Activated naive CD4-positive, alpha-beta T cell treated with Interleukin-2 at 50 U/mL for 16 hours (primary cell): ENCODE measurements around the gene ELF5.
A peak's percentile ranks its signal among the peaks of the same experiment; 100 is the strongest.

Experiments used
- DNase-seq: peaks from one replicate; pipeline ENCODE4 v3.0.0-alpha.2; 2020

The ELF5 gene

DNA sequence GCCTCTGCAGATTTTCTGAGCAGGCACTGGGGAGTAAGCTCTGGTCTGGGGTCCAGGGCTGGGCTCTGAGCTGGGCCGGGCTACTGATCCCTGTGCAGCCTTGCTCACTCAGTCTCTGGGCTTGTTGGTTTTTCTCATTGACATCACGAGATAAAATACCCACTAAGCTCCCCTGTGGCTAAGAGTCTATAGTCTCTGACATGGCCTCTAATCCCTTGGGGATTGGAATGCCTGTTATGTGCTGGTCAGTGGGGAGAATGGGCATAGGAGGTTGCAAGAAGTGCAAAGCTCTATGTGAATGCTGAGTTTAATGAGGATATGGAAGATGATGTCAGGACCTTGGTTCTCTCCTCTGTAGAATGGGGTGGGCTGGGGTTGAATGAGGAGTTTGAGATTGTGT is 23.3 kb downstream of the ELF5 start:
- no peak for DNase-seq

DNA sequence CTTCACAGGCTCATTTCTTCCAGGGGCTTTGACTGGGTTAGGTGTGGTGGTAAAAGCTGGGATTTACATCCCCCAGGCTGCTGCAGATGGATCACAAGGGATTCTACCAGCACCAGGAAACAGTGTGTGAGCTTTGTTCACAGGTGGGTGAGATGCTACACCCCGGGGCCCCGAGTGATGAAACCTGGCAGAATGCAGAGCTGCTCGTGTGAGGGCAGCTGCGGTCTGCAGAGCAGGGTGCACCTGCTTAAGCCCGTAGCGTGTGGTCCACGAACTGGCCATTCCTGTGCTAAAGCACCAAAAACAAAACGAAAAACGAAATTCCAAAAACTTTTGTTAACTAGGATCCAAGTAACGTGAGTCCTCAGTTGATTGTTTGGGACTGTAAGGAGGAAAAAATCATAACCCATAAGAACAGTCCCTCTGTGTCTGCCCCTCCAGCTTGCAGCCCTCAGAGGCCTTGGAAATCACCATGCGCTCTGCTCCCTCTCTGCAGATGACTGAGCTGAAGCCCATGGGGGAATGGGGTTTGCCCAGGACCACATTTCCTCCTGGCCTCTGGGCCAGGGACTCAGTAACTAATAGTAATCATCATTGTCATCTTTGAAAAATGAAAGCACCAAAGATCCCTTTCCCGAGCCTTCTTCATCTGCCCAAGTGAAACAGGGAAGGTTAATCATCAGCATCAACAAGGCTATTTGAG is 24.6 kb downstream of the ELF5 start:
- DNase-seq, result no peak

DNA sequence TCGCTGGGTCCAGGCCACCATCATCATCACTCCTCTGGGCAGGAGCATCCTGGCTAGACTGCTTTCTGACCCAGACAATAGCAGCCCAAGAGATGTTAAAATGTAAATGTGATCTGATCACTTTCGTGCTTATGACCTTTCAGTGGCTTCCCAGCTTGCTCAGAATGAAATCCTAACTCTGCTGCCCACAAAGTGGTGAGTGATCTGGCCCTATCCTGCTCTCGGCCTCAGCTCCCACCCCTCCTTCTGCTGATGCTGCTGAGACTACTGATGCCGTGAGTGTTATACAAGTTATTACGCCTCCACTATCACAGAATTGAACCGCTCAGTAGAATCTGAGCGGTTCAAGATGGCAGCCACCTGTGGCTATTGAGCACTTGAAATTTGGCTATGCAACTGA is 26.2 kb downstream of the ELF5 start:
- DNase-seq, result no peak

DNA sequence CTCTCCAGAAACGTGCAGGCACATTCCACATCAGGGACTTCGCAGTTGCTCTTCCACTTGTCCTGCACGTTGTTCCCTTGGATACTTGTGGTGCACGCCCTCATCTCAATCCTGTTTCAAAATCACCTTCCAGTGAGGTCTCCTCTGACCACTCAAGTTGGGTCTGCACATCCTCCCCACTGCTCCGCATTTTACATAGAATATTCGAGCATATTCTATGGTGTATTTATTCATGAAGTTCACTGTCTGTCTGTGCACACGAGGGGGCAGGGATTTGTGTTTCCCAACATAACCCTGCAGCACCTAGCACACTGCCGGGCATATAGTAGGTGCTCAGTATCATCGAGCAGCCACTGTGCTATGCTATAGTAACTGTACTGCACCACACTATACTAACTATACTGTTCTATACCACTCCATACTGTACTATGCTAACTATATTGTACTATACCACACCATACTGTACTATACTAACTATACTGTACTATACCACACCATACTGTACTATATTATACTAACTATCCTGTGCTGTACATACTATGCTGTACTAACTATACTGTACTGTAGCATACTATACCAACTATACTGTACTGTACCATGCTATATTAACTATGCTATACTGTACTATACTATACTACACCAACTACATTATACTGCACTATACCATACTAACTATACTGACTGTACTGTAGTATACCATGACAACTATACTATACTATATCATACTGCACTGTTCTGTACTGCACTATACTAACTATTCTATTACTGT is 30.3 kb downstream of the ELF5 start:
- no peak for DNase-seq

DNA sequence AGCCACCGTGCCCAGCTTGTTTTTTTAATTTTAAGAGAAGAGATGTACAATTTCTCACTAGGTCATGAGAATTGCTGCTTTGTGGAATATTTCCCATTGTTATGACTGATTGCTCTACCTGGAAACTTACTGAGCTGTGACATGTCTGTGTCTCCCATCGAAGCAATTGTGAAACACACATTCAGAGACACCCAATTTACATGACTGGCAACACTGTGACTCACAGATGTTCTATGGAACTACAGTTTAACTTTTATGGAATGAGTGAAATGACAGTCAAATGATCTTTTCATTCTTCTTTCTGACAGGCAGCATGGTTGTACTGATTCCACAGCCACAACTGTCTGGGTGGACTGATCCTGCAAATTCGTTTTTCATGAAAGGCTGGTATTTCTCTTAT is 32.3 kb downstream of the ELF5 start:
- DNase-seq, result no peak

DNA sequence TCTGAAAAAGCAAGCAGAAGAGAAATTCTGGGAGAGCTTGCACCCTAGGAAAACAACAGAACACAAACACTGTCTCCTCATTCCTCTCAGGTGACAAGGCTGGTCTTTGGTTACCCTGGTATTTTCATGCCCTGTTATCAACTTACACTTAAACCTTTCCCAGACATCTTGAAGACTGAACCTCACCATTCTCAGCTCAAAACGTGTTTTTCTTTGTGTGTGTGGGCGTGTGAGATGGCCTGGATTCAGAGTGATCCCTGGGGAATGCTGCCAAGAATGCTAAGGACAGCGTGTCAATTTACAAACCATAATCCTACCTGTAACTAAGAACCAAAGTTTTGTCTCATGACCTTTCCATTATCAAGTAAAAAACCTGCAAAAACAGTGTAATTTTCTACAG is 33.3 kb downstream of the ELF5 start:
- no peak for DNase-seq

DNA sequence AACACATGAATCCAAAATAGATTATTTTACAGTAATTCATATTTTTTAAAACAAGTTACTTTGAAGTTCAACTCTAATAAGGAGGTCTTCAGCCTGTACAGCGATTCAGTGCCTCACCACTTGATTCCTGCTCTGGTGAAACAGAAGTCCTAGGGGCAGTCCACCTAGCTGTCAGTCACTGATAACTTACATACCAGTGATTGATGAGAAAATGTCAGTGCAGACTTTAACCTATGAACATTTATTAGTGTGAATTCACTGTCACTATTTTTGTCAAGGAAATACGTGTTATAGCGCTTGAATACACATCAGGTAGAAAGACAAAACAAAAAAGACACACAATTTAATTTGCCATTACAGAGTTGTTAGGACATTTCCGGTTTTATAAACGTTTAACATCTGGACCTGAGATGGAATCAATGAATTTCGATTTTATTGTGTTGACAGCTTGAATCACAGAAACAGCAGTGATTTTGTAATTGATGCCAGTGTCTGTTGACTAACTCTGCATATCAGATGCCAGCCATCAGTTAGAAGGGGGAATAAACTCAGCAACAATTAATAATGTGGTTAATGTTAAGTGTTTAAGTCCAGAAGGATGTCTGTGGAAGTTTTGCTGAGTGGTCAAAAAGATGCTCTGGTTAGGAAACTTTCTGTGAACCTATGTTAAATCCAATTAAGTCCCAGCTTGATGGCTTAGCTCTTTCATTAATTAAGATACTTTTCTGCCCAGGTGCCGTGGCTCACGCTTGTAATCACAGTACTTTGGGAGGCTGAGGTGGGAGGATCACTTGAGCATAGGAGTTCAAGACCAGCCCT is 34.5 kb downstream of the ELF5 start:
- DNase-seq, result no peak

DNA sequence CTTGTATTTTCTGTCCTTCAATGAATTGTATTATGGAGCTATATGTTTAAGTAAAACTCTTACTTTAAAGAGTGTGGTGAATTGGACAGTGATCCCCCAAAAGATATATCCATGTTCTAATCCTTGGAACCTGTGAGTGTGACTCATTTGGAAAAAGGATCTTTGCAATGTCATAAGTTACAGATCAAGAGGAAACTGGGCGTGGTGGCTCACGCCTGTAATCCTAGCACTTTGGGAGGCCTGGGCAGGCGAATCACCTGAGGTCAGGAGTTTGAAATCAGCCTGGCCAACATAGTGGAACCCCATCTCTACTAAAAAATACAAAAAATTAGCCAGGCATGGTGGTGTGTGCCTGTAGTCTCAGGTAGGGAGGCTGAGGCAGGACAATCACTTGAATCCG is 36.7 kb downstream of the ELF5 start:
- DNase-seq, result no peak

DNA sequence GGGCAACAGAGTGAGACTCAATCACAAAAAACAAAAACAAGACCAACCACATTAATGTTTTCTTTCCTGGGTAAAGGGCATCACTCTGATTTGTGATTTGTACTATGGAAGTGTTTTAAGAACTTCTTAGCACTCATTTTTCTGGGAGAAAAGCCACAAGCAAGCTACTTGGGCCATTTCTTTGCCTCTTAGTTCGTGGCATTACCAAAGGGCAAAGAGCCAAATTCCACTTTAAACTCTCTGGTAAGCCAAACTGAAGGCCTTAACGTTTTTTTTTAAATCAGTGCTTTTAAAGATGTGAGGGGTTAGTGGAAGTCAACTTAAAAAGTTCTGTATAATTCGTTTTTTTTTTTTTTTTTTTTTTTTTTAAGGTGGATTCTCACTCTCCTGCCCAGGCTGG is 37.9 kb downstream of the ELF5 start:
- no peak for DNase-seq

DNA sequence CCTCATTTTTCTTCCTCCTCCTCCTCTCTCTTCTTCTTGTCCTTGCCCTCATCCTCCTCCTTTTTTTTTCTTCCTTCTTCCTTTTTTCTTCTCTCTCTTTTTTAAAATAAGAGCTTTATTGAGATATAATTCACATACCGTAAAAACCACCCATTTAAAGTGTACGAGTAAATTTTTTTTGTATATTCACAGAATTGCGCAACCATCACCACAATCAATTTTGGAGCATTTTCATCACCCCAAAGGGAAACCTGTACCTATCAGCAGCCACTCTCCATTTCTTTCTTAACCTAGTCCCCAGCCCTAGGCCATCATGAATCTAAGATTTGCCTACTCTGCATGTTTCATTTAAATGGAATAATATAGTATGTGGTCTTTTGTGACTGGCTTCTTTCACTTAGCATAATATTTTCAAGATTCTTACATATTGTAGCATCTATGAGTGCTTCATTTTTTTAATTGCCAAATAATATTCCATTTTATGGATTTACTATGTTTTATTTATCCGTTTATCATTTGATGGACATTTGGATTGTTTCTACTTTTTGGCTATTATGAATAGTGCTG is 39.9 kb downstream of the ELF5 start:
- DNase-seq, result no peak

DNA sequence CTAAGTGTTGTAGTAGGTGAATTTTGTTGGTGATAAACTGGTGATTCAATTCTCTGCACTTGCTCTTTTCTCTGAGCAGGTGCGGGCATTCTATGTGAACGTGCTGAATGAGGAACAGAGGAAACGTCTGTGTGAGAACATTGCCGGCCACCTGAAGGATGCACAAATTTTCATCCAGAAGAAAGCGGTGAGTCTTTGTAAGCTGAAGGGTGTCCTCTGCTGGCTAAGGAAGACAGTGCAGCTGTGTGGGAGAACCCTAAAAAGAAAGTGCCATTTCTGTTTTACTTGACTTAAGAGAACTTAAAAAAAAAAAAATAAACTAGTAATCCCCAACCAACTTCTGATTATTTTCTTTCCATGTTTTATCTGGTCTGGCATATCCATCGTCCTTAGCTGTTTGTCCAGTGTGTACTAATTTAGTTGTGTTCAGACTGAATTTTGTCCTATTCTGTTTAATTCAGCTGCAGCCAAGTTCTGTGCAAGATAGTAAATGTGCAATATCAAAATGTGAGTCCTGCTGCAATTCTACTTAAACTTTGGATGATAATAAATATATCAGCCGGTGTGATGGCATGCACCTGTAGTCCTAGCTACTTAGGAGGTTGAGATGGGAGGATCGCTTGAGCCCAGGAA is 45.3 kb downstream of the ELF5 start:
- peak; percentile 45 for DNase-seq

DNA sequence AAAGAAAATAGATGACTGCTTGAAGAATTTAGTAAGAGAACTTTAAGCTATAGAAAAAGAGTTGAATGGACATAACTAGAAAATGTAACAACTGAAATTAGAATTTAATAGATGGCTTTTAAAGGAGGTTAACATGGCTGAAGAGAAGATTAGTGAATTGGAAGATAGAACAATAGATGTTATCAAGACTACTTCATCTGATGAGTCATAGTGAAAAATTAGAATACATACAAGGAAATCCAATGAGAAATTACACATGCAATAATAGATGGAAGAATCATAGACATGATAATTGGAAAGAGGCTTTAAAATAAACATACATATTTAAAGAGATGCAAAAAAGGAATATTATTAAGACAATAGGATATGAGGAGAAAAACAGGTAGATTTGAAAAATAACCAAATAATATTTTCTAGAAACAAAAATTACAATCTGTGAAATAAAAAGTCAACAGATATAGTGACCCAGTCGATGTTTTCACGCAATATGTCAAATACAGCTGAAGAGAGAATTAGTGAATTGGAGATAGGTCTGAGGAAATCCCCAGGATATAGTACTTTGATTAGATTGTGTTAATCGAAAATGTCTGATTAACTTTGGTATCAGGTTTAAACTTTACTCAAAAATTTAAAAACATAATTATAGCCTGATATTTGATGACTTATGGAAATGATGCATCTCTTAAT is 46.6 kb downstream of the ELF5 start:
- no peak for DNase-seq

DNA sequence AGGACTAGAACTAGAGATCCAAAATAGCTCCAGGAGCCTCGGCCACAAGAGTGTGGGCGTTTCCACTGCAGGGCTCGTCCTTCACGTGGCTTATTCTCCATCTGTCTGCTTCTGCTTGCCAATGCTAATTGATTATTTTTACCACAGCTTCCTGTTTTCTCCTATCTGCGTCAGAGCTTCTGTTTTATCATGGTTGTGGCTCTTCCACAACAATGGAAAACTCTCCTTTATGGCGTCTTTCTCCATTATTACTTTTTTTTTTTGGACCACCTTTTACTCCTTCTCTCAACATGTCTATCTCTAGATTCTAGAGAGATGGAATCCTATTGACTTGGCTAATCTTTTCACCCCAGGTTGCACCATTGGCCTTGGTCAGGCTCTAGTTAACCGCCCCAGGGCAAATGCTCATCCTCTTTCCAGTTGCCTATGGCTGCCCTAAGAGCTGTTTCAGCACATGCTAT is 49.0 kb downstream of the ELF5 start:
- no peak for DNase-seq

DNA sequence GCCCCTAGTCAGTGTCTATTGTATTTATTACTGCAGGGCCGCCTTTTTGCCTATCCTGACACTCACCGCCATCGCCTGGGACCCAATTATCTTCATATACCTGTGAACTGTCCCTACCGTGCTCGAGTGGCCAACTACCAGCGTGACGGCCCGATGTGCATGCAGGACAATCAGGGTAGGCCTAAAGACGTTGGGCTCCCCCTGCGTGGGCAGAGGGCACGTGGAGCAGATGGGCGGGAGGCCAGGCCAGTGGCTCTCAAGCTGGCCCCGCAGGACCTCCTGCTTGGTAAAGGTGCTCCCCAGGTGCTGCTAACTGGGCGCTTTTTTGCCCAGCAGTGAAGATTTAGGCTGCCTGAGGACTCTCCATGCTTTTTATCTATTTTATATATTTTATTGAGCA is 52.4 kb downstream of the ELF5 start:
- DNase-seq, result no peak

DNA sequence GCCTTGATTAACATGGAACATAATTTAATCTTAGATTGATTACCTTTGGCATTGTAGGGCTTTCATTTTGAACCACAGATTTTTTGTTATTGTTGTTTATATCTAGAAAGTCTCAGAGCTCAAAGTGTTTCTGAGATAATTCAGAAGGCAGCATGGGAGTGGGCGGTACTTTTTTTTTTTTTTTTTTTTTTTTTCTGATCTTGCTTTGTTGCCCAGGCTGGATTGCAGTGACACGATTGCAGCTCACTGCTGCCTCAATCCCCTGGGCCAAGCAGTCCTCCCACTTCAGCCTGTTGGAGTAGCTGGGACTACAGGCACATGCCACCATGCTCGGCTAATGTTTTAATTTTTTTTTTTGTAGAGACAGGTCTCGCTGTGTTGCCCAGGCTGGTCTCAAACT is 53.3 kb downstream of the ELF5 start:
- no peak for DNase-seq

DNA sequence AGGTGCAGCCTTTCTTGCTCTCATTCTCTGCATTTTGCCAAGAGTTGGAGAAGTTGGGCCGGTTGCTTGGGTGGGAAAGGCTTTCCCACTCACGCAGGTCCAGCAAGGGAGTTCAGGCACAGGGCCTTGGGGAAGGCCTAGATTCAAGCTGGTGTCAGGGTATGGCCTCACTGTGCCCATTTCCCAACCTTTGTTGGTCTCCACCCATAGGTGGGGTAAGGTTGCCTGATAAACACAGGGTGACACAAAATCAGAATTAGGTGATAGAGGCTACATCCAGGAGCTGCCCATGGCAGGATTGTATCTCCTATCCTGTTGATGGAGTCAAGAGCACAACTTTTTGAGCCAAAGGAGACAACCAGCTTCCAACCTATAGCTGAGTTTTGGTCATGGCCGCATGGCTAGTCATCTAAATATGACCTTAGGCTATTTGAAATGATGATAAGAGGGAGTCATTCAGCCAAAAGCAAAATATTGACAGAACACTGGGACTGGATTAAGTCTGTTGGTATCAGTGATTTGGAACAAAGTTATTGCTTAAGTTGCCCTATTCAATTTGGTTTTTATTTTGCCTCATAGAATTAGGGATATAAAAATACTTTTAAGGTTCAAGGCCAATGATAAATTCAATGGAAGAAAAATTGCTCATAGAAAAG is 54.0 kb downstream of the ELF5 start:
- no peak for DNase-seq

DNA sequence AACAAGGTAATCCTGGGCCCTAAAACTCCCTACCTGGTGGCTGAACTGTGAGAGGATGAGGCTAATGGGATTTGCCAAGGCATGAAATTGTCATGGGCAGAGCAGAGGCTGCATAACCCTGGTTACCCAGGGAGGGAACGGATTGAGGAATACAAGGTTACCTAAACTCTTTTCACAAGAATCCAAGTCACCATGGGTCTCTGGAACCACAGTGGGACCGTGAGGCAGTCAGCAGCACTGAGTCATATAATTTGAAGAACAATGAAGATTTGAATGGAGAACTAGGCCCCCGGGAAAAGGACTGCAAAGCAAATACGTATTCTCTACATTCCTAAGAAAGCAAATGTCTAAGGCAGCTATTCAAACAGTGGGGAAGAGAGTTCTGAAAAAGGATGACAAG is 55.1 kb downstream of the ELF5 start:
- DNase-seq, result no peak

DNA sequence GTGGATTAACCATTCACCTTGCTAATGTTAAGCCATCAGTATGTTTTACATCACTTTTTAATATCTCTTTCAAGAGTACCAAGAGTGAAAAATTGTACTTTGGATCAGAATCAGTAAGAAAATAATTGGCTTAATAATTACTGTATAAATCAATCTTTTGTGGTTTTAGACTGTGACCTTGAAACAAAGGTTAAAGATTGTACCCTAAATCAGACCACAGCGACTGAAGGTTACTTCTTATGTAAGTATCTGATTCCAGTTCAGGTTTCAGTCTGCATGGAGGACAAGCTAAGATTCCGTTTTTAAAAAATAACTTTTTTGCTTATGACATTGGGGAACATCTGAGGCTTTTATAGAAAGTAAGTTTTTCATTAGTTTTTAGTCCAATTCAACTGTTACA is 56.0 kb downstream of the ELF5 start:
- DNase-seq, result no peak

DNA sequence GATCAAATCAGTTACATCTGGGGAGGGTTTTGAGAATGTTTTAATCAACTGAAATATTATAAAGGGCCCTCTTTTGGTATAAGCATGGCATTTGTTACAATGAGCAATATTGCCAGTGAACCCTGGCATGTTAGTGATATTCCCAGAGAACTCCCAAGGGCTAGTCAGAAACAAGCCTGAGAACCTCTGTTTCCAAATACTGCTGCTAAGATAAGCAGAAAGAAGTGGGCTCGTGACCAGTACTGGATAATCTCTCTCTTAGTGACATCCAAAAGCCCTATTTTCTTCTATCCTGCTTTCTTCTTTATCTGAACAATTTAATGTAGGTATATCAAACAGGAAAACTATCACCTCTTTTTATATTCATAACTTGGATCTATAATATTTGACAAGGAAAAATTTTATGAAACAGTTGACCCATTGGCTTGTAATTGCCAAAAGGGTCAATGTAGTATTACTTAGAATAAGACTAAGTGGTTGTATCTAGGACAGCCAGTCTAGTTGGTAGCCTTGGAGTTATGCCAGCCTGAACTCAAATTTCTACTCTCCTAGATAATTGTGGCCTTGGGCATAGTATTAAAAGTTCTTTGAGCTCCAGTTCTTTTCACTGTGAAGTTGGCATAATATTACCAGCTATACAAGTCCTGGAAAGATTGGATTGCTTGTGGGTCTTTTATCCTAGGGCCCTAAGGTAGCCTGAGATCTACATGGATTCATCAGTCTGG is 59.1 kb downstream of the ELF5 start:
- DNase-seq, result no peak

DNA sequence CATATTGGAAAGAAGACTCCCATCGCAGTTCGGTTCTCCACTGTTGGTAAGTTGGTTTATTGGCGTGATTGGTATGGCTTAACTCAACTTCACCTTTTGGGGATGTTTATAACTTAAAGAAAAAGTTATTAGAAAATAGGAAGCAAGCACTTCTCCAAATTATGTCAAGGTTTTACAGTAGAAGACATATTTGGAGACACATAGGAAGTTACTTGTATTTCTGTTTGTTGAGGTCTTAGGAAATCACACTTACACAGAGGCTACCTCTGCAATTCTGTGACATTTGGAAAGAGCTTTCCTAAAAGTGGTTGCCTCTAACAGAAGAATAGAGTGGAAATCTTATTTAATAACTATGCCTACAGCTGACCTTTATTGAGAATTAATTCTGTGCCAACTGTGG is 62.5 kb downstream of the ELF5 start:
- DNase-seq, result no peak

DNA sequence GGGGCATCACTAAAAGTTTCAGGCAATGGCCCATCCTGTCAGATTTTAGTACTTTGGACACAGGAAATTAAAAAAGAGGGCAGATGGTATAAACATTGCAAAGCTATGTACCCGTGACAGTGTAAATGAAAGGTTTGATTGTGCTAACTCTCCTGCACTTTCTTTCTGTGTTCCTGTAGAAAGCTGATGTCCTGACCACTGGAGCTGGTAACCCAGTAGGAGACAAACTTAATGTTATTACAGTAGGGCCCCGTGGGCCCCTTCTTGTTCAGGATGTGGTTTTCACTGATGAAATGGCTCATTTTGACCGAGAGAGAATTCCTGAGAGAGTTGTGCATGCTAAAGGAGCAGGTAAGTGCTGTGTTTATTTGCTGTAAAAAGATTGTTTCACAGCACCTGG is 64.6 kb downstream of the ELF5 start:
- DNase-seq, result no peak
